ENCODE results near the gene TMEM208.

- TF ChIP-seq EZH2 (IDR thresholded peaks at IDR 0.05): no peak
- TF ChIP-seq POLR2AphosphoS5 (IDR thresholded peaks at IDR 0.05; ENCODE audit: borderline replicate concordance, low read depth, low read length): no peak
Measured at GRCh38 chr16:67238806-67239470, 12.0 kb downstream of the TMEM208 start.
